ENCODE measurements around the gene MYCBP2.

DNA sequence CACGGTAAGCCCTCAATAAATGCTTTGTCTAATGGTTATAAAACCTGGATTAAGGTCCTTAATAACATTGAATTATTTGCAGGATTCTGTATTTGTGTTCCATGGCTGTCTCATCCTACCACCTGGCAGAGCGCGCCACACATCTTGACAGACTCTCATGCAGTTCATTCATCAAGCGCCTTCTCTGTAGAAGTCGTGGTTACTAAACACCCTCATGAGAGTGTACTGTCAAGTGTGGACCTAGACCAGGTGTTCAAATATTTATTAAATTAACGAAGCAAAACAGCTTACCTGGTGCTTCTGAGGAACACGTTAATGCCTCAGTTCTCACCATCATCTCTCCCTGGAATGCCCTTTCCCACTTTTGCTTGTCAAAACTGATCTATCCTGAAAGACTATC is 286.8 kb downstream of the MYCBP2 start:
- TF ChIP-seq, protein P1, sequence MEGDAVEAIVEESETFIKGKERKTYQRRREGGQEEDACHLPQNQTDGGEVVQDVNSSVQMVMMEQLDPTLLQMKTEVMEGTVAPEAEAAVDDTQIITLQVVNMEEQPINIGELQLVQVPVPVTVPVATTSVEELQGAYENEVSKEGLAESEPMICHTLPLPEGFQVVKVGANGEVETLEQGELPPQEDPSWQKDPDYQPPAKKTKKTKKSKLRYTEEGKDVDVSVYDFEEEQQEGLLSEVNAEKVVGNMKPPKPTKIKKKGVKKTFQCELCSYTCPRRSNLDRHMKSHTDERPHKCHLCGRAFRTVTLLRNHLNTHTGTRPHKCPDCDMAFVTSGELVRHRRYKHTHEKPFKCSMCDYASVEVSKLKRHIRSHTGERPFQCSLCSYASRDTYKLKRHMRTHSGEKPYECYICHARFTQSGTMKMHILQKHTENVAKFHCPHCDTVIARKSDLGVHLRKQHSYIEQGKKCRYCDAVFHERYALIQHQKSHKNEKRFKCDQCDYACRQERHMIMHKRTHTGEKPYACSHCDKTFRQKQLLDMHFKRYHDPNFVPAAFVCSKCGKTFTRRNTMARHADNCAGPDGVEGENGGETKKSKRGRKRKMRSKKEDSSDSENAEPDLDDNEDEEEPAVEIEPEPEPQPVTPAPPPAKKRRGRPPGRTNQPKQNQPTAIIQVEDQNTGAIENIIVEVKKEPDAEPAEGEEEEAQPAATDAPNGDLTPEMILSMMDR (IDR thresholded peaks at IDR 0.05 in 8 of 11, conservative IDR thresholded peaks at IDR 0.05 in 3 of 11) = no peak
- TF ChIP-seq POLR2AphosphoS5 (IDR thresholded peaks at IDR 0.05) = no peak
